HG03280 (cell line): ENCODE data around the gene JSRP1.

ENCODE experiments used
- ATAC-seq: cut with Tn5 transposase; IDR thresholded peaks from one replicate; pipeline ENCODE4 v1.9.1; 2021; ENCODE audit warnings: mild to moderate bottlenecking, moderate library complexity; ENCODE audit not compliant: unreplicated experiment

Gene JSRP1

DNA sequence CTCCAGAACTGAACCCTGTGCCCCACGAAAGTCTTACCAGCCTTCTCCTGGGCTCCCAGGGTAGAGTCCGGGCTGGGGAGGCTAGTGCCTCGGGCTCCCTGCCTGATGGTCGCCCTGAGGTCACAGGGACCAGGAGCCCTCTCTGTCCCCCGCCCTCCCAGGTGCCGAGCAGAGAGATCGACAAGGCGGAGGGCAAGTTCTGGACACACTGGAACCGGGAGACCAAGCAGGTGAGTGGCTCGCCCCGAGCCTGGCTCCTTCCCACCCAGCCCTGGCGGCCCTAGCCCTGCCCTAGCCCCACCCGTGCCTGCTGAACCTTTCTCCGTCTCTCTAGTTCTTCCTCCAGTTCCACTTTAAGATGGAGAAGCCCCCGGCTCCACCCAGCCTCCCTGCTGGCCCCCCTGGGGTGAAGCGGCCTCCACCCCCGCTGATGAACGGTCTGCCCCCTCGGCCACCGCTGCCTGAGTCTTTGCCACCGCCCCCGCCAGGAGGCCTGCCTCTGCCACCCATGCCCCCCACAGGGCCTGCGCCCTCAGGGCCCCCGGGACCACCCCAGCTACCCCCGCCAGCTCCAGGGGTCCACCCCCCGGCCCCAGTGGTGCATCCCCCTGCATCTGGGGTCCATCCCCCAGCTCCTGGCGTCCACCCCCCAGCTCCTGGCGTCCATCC is 8.7 kb downstream of the JSRP1 start:
- no peak for ATAC-seq

DNA sequence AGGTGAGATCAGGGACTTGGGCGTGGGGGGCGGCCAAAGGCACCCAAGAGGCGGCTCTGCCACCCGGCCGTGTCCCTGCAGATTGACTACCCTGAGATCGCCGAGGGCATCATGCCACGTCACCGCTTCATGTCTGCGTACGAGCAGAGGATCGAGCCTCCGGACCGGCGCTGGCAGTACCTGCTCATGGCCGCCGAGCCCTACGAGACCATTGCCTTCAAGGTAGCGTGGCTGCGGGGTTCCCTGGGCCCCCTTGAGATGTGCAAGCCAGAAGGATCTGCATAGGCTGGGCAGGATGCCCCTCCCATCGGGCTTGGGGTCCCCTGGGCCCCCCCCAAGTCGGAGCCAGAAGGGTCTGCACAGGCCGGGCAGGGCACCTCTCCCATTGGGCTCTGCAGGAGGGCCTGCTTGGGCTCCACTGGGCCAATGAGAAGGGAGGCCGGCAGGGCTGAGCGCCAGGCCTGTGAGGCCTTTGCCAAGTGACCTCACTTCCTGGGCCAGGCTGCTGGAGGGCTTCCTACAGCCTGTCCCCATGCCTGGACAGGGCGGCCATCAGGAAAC is 9.3 kb downstream of the JSRP1 start:
- ATAC-seq = no peak

DNA sequence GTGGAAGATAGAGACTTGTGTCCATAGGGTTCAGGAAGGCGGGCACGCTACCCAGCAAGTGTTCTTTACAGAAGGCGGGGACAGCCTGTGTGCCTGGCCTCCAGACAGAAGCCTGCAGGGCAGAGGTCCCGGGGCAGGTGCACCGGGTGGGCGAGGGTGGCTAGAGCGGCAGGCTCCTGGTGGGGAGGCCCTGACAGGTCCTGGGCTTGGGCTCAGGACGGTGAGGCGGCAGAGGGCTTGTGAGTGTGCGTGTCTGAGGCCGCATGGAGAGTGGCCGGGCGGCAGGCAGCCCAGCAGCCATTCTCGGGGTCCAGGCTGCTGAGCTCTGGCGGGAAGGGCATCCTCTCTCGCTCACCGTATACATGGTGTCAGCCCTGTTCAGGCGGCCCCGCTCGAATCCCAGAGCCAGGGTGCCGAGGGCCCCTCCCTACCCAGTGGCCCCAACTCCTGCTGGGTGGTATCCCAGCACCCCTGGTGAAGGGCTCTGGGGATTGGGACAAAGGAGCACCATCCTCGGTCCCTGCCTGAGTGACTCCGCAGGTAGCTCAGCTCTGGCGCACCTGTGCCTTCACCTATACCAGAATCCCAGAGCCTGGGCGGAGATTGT is 10.1 kb downstream of the JSRP1 start:
- ATAC-seq = no peak

DNA sequence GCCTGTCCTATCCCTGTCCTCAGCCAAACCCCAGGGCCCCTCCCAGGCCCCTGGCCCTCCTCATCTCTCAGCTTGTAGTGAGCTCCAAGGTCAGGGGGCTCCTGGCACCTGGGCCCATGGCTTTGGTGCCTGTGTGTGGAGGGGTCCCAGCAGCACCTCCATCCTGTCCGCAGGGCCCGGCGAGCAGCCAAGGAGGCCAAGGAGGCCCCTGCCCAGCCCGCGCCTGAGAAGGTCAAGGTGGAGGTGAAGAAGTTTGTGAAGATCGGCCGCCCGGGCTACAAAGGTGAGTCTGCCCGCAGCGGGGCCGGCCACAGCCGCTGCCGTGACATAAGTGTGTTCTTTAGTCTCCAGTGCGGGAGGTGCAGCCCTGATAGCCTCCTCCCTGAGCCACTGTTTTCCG is 10.9 kb downstream of the JSRP1 start:
- no peak for ATAC-seq

- ATAC-seq = no peak
Measured at GRCh38 chr19:2244486-2244885, 11.7 kb downstream of the JSRP1 start.

DNA sequence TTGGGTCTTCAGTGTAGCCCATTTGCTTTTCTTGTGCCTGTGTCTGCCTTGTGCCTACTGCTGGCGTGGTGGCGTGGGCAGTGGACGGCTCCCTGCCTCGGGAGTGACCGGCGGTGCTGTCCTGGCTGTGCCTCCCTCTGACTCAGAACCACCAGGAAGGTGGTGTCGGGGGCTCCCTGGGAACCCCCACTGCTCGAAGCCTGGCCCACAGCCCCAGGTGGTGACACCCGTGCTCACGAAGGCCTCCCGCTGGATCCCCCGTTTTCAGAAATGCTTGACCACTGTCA is 12.1 kb downstream of the JSRP1 start:
- no peak for ATAC-seq

GRCh38 chr19:2243274-2244124 is 12.7 kb downstream of the JSRP1 start:
- ATAC-seq = no peak

GRCh38 chr19:2242816-2243215 is 13.4 kb downstream of the JSRP1 start:
- no peak for ATAC-seq

DNA sequence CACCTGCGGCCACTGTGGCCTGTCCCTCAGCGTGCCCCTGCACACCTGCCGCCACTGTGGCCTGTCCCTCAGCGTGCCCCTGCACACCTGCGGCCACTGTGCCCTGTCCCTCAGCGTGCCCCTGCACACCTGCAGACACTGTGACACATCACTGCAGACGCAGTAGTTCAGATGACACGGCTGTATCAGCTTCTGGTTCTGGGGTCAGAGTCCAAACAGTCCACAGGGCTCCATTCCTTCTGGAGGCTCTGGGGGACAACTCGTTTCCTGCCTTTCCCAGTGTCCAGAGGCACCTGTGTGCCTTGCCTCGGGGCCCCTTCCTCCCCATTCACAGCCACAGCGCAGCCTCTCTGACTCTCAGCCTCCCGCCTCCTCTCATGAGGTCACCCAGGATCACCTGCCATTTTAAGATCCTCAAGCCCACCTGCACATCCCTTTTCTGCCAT is 14.1 kb downstream of the JSRP1 start:
- no peak for ATAC-seq

DNA sequence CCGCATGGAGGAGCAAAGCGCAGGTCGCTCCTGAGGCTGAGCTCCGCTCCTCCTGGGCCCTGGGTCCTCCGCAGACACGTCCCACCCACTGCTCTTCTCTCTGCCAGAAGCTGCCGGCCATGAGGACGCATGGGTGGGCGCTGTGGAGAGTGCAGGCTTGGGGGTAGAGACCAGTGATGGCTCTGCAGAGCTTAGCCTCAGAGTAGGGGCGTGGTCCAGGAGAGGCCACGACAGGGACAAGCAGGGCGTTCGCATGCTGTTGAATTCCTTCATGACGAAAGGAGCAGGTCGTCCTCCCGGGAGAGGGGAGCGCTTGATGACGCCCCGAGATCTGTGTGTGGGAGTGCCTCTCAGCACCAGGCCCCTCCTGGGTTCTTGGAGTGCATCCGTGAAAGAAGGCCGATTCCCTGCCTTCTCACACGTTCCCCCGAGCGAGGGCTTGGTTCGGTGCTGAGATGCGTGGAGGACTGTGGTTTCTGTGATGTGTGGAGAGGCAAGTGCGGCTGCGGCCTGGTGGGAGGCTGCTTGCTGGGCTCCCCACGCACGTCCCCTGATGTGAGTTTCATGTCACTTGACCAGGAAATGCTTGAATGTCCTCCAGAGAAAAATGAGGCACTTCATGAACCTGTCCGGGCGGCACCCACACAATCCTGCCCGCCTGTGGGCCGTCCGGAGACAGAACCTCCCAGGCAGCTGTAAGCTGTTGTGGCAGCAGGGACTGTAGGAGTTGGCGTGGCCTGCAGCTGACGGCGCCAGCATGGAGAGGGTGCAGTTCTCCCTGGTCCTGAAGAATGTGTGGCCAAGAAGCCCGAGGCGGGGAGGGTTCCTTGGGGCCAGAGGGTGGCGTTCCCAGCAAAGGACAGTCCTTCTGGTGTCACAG is 15.1 kb downstream of the JSRP1 start:
- ATAC-seq = no peak

DNA sequence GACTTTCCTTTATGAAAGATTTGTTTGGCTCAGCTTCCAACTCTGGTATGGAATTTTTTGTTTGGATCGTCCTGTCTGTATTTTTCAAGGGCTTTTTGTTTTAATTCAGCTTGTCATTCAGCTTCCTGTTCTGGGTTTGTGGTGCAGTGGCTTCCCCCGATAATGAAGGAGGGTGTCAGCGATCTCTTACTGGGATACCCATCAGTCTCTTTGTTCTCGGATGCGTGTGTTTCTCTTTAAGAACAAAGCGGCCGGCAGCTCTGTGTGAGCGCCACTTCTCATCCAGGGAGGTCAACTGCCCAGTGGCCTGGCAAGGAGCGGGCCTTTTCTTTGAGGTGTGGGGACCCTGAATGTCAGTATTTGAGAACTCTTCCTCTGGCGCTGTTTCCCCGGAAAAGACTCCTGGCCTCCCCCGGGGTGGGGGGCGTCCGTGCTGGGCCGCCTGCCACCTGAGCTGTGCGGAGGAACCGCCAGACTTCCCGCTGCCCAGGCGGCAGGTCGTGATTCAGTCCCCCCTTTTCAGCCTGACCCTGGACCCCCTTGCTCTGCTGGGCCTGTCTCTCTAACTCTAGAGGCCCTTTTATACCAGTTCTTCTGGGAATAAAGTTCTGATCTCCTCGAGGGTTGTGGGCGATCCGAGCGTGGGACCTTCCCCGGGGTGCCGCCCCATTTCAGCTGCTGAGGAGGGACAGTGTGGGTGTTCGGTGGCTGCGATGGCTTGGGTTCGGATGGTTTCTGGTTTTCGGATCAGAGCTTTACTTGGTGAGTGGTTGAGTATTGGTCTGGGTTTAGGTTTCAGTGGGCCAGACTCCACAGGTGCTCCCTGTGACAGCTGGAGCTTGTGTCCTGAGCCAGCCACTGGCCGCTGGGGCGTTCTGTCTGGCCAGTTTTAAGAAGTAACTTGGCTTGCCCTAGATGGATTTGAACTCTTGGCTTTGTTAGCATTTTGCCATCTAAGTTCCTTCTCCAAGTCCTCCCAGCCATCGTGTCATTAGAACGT is 16.1 kb downstream of the JSRP1 start:
- no peak for ATAC-seq

- no peak for ATAC-seq
Measured at GRCh38 chr19:2239173-2239572, 17.0 kb downstream of the JSRP1 start.

- ATAC-seq = no peak
Measured at GRCh38 chr19:2237869-2238153, 18.4 kb downstream of the JSRP1 start.

GRCh38 chr19:2237051-2237868 is 19.0 kb downstream of the JSRP1 start:
- no peak for ATAC-seq

- ATAC-seq = peak; percentile 72
Measured at GRCh38 chr19:2236314-2237050, 19.7 kb downstream of the JSRP1 start, which contains the start of the genes PLEKHJ1 and SF3A2. Gene PLEKHJ1, minus strand, starts transcription at chr19:2236329. Its CDS starts 81 bp downstream, at chr19:2236248. Gene SF3A2, plus strand, starts transcription at chr19:2236824. Its CDS starts 6,595 bp downstream, at chr19:2243419.

DNA sequence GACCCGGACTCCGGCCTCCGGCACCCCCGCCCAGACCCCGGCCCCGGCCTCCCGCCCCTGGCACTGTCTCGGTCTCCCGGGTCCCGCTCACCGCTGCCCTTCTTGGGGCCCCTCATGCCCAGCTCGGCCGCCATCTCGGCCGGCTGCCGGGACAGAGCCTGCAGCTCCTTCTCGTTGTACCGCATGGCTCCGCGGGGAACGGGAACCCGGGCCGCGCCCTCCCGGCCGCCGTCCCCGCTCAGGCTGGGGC is 20.2 kb downstream of the JSRP1 start:
- ATAC-seq = no peak

- ATAC-seq = peak; percentile 12
Measured at GRCh38 chr19:2235381-2236063, 20.7 kb downstream of the JSRP1 start.

DNA sequence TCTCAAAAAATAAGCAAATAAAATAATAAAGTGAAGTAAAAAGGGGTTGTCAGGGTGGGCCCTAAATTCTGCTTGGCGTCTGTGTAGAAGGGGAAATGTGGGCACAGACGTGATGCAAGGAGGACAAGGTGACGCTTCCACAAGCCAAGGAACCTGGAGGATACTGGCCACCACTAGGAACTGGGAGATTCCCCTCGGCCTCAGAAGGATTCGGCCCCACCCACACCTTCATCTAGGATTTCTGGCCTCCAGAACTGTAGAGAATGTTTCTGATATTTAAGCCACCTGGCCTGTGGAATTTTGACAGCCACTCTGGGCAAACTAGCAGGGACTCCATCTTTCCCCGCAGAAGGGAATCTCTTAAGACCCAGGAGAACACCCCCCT is 21.2 kb downstream of the JSRP1 start:
- no peak for ATAC-seq
